Umbilical cord (tissue), 2 donors: Measurements from ENCODE around the gene ALX4. TPM values are rescaled to one million over a fixed set of nuclear protein-coding genes. Genes with fewer than 3 reads are reported as not detected.

Source experiments
- DNase-seq: peaks from one replicate; pipeline ENCODE4 v3.0.0-alpha.2; 2015; ENCODE audit warnings: low spot score
- total RNA-seq: library from RNA; depleted of rRNA; stranded (reverse); fragments of >200 nt; gene quantifications from one replicate; pipeline ENCODE4 v1.2.3, GENCODE V29; 2014; ENCODE audit warnings: low replicate concordance; ENCODE audit not compliant: insufficient read depth

The ALX4 gene
- total RNA-seq, 1 donor from 2014 or later: 2.6 TPM

- DNase-seq: peak; percentile 43
Observed at GRCh38 chr11:44315947-44316658, 6.2 kb upstream of the ALX4 start.

- DNase-seq: no peak
Observed at GRCh38 chr11:44314733-44315132, 4.8 kb upstream of the ALX4 start.

GRCh38 chr11:44313761-44314489 lies 4.0 kb upstream of the ALX4 start:
- peak; percentile 34 for DNase-seq

GRCh38 chr11:44312876-44313275 lies 2.9 kb upstream of the ALX4 start:
- DNase-seq: no peak

GRCh38 chr11:44311339-44312261 lies 1.7 kb upstream of the ALX4 start:
- DNase-seq: no peak

- peak; percentile 46 for DNase-seq
Observed at GRCh38 chr11:44310463-44311272, 729 bp upstream of the ALX4 start.

- DNase-seq: no peak
Observed at GRCh38 chr11:44310206-44310462, 195 bp upstream of the ALX4 start.

- DNase-seq: peak; percentile 34
Observed at GRCh38 chr11:44308923-44309477, 939 bp downstream of the ALX4 start.

GRCh38 chr11:44308256-44308922 lies 1.6 kb downstream of the ALX4 start:
- DNase-seq: no peak

- DNase-seq: no peak
Observed at GRCh38 chr11:44307340-44308099, 2.4 kb downstream of the ALX4 start.

- no peak for DNase-seq
Observed at GRCh38 chr11:44306918-44307244, 3.1 kb downstream of the ALX4 start.

- DNase-seq: no peak
Observed at GRCh38 chr11:44306052-44306917, 3.7 kb downstream of the ALX4 start.

GRCh38 chr11:44305470-44306051 lies 4.4 kb downstream of the ALX4 start:
- peak; percentile 26 for DNase-seq

- no peak for DNase-seq
Observed at GRCh38 chr11:44305026-44305469, 4.9 kb downstream of the ALX4 start.

- DNase-seq: no peak
Observed at GRCh38 chr11:44304091-44305025, 5.6 kb downstream of the ALX4 start.

GRCh38 chr11:44303401-44303938 lies 6.5 kb downstream of the ALX4 start:
- DNase-seq: no peak
